Measurements from ENCODE around the gene PLSCR1.
A peak's percentile ranks its signal among the peaks of the same experiment; 100 is the strongest.
"Not testable (repeated sequence)": the region's sequence is repeated elsewhere in the genome, so short reads cannot be mapped to it uniquely, and the experiment has no call there.

PLSCR1 gene

DNA sequence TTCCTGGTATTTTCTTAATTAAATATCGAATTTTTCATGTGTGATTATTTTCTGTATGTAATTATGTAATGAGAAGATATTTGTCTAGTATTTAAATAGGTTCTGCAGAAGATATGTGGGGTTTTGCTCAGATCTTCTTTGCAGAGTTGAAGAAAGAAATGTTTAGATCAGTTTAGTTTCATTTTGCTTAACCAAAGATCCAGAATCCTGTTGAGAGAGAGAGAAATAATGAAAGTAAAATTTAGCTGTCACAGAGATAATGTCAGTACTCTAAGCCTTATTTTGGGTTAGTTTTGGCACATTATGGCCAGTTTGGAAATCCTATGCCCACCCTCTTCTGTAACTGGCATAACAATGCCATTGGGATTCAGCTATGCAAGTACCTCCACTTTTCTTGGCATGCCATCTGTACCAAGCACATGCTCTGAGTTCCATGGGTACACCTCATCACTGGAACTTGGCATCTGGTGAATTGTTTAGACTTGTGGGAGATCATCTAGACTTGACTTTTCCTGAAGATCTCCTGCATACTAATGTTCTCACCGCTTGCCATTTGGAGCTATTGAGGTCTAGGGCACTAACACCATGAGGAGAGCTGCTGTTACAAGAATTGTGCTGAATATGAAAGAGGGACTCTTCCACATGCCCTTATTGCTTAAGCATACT, 30.9 kb downstream of the PLSCR1 start:
- DNase-seq (ENCODE audit: low read depth in 2 of 2) = no peak

DNA sequence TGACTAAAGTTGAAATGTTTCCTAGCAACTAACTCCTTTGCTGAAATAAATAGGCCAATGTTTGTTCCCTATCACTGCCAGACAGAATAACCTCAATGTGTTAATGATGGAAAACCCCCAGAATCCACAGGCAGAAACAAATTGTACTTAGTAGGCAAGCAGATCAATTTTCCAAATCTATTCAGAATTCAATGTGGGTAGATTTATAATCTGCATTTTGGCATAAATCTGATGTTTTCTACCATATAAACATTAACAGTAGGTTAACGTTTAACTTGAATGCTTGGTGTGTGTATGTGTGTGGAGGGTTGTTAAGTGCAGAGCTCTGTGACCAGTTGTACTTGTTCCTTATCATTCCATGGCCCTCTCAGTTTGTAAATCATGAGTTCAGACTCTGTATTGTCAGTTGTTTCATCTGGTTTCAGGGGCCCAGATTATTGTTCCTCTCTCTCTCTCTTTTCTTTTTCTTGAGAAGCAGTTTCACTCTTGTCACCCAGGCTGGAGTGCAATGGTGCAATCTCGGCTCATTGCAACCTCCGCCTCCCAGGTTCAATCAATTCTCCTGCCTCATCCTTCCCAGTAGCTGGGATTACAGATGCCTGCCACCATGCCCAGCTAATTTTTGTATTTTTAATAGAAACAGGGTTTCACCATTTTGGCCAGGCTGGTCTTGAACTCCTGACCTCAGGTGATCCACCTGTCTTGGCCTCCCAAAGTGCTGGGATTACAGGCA, 32.8 kb downstream of the PLSCR1 start:
- no peak for DNase-seq (ENCODE audit: low read depth in 2 of 2)

DNA sequence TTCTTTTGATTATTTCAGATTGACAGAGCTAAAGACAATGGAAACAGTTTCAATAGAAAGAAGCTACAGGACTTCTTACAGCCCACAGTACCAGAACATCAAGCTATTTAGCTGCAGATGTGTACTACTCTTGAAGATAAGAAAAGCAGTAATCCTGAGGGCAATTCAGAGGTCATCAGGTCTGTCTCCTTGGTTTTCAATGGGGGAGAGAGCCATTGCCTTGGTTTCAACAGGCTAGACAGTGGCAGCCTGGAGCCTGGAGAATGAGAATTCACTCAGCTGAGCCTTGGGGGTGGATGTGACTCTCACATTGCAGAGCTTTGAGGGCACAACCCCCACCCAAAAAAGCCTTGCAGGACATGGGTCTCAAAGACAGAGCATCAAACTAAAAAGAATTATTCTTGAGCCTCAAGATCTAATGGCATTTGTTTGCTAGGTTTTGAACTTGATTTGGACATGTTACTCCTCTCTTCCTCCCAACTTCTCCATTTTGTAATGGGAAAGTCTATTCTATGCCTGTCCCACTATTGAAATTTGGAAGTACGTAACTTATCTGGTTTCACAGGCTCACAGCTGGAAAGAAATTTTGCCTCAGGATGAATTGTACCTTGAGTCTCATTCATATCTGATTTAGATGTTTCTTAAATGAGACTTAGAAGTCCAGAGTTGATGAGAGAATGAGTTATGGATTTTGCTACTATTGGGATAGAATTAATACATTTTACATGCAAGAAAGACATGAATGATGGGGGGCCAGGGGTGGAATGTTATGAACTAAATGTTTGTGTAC, 36.9 kb downstream of the PLSCR1 start:
- DNase-seq (ENCODE audit: low read depth in 2 of 2) = no peak

- no peak for DNase-seq (ENCODE audit: low read depth in 2 of 2)
These were observed 38.9 kb downstream of the PLSCR1 start for GRCh38 chr3:146505516-146505915.

DNA sequence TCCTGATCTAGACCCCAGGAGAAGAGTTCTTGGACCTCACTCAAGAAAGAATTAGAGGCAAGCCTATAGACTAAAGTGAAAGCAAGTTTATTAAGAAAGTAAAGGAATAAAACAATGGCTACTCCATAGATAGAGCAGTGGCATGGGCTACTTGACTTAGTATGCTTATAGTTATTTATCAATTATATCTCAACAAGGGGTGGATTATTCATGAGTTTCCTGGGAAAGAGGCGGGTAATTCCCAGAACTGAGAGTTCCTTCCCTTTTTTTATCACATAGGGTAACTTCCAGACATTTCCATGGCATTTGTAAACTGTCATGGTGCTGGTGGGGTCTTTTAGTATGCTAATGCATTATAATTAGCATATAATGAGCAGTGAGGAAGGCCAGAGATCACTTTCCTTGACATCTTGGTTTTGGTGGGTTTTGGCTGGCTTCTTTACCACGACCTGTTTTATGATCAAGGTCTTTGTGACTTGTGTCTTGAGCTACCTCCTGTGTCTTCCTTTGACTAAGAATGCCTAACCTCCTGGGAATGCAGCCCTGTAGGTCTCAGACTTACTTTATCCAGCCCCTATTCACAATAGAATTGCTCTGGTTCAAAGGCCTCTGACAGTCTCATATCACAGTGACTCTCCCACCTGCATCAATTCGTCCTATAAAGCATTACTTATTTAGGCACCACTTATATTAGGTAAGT, 39.8 kb downstream of the PLSCR1 start:
- DNase-seq (ENCODE audit: low read depth in 2 of 2) = no peak

DNA sequence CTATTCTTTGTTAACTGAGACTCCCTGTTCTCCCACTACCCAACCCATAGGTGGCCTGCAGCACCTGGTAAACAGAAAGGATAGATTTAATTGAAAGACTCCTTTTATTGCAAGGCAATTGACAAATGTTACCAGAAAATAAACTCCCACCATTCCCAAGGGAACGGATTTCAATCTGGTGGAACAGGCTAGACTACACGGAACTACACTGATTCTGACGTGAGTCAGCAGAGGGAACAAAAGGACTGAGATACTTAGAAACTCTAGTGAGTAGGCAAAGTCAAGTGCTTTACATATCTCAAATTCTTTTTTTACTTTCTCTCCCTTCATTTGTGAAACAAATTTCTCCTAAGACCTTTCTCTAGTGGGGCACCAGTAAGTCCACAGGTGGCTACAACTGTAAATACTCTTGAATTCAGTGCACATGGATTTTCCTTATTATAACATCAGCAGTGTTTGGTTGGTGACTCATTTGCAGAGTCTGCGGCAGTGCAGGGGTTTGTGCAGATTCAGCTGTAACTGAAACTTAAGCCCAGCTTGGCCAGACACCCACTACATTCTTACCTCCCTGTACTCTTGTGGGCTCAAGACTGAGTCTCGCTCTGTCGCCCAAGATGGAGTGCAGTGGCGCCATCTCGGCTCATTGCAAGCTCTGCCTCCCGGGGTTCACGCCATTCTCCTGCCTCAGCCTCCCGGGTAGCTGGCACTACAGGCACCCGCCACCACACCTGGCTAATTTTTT, 40.8 kb downstream of the PLSCR1 start:
- no peak for DNase-seq (ENCODE audit: low read depth in 2 of 2)

GRCh38 chr3:146502887-146503460, 41.4 kb downstream of the PLSCR1 start:
- DNase-seq (ENCODE audit: low read depth in 2 of 2) = no peak

GRCh38 chr3:146501752-146502151, 42.7 kb downstream of the PLSCR1 start:
- DNase-seq (ENCODE audit: low read depth in 2 of 2) = no peak

DNA sequence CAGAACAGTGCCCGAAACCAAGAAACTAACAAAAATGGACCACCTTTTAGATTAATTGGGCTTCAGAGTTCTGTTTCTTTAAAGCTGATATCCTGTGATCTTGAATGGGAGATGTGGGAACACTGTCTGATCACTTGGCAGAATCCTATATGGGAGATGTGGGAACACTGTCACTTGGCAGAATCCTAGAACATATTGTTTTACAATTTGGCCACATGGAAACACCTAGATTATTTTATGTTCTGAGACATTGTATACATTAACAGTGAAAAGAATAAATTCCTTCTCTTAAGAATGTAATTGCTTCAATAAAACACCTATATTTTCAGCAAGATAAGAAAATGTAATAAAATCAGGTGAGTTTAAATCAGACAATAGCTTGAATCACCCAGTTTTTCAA, 44.7 kb downstream of the PLSCR1 start:
- no peak for DNase-seq (ENCODE audit: low read depth in 2 of 2)

GRCh38 chr3:146498002-146498736, 46.2 kb downstream of the PLSCR1 start:
- DNase-seq (ENCODE audit: low read depth in 2 of 2) = peak; percentile 9 to 12

- DNase-seq (ENCODE audit: low read depth in 2 of 2) = not testable (repeated sequence)
These were observed 47.1 kb downstream of the PLSCR1 start for GRCh38 chr3:146497145-146497843.

GRCh38 chr3:146496726-146497125, 47.7 kb downstream of the PLSCR1 start:
- no peak for DNase-seq (ENCODE audit: low read depth in 2 of 2)

GRCh38 chr3:146496251-146496650, 48.2 kb downstream of the PLSCR1 start:
- no peak for DNase-seq (ENCODE audit: low read depth in 2 of 2)

- DNase-seq (ENCODE audit: low read depth in 2 of 2) = no peak
These were observed 50.6 kb downstream of the PLSCR1 start for GRCh38 chr3:146493761-146494160.

DNA sequence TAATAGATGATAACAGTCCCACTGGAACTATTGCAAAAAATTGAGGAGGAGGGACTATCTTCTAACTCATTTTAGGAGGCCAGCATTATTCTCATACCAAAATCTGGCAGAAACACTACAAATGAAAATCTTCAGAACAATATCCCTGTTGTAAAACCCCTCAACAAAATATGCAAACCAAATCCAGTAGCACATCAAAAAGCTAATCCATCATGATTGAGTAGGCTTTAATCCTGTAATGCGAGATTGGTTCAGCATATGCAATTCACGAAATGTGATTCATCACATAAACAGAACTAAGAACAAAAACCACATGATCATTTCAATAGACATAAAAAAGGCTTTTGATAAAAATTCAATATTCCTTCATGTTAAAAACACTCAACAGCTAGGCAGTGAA, 51.2 kb downstream of the PLSCR1 start:
- DNase-seq (ENCODE audit: low read depth in 2 of 2) = no peak

- DNase-seq (ENCODE audit: low read depth in 2 of 2) = no peak
These were observed 53.1 kb downstream of the PLSCR1 start for GRCh38 chr3:146491303-146491702.

DNA sequence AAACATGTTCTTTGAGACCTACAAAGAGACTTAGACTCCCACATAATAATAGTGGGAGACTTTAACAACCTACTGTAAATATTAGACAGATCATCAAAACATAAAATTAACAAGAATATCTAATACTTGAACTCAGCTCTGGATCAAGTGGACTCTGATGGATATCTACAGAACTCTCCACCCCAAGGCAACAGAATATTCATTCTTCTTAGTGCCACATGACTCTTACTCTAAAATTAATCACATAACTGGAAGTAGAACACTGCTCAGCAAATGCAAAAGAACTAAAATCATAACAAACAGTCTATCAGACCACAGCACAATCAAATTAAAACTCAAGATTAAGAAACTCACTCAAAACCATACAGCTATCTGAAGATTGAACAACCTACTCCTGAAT, 59.1 kb downstream of the PLSCR1 start:
- no peak for DNase-seq (ENCODE audit: low read depth in 2 of 2)

DNA sequence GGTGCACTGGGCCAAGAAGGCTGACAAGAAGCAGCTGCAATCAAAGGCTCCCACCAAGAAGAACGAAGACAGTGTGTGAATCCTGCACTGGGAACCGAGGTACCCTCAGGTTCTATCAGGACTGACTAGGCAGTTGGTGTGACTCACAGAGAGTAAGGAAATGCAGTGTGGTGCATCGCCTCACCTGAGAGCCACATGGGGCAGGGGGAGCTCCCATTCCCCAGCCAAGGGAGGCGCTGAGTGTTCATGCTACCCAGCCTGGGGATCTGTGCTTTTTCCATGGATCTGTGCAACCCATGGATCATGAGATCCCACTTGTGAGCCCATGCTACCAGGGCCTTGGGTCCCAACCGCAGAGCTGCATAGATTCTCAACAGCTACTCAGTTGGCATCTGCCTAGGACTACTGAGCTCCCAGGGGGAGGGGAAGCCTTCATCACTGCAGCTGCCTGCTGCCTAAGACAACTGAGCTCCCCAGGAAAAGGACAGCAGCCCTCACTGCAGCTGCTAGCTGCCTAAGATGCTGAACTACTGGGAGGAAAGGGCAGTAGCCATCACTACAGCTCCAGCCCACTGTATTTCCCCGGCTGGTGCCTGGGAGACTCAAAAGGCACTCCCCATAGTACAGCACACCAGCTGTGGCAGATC, 68.2 kb downstream of the PLSCR1 start:
- DNase-seq (ENCODE audit: low read depth in 2 of 2) = no peak

GRCh38 chr3:146474976-146475375, 69.4 kb downstream of the PLSCR1 start:
- not testable (repeated sequence) for DNase-seq (ENCODE audit: low read depth in 2 of 2)
